HG02870 (cell line): Measurements from ENCODE around the gene SPATA31A6.
"Not testable (repeated sequence)": the region's sequence is repeated elsewhere in the genome, so short reads cannot be mapped to it uniquely, and the experiment has no call there.

Experiments used
- ATAC-seq: cut with Tn5 transposase; IDR thresholded peaks from one replicate; pipeline ENCODE4 v1.9.1; 2021; ENCODE audit warnings: mild to moderate bottlenecking, moderate library complexity; ENCODE audit not compliant: unreplicated experiment

SPATA31A6 gene

GRCh38 chr9:42183359-42183758 lies at the start of gene SPATA31A6:
Gene SPATA31A6, plus strand, starts transcription at chr9:42183659. Its CDS starts 29 bp downstream, at chr9:42183688.
- ATAC-seq: not testable (repeated sequence)

GRCh38 chr9:42160299-42160698 lies 23.2 kb upstream of the SPATA31A6 start:
- not testable (repeated sequence) for ATAC-seq

- not testable (repeated sequence) for ATAC-seq
Measured at GRCh38 chr9:42219861-42220260, 36.4 kb downstream of the SPATA31A6 start.

GRCh38 chr9:42223230-42223629 lies 39.8 kb downstream of the SPATA31A6 start:
- ATAC-seq: not testable (repeated sequence)

GRCh38 chr9:42233031-42233430 lies 49.6 kb downstream of the SPATA31A6 start:
- not testable (repeated sequence) for ATAC-seq

- not testable (repeated sequence) for ATAC-seq
Measured at GRCh38 chr9:42234610-42235009, 51.2 kb downstream of the SPATA31A6 start.

GRCh38 chr9:42235352-42235991 lies 52.0 kb downstream of the SPATA31A6 start:
- not testable (repeated sequence) for ATAC-seq

- not testable (repeated sequence) for ATAC-seq
Measured at GRCh38 chr9:42236097-42236496, 52.6 kb downstream of the SPATA31A6 start.

GRCh38 chr9:42237381-42237780 lies 53.9 kb downstream of the SPATA31A6 start:
- not testable (repeated sequence) for ATAC-seq

GRCh38 chr9:42238862-42239261 lies 55.4 kb downstream of the SPATA31A6 start:
- not testable (repeated sequence) for ATAC-seq
